NCI-H226 (cell line): ENCODE measurements around the gene TNFSF13B.

Source experiments
- DNase-seq: peaks from one replicate; pipeline ENCODE4 v3.0.0-alpha.2; 2015

The TNFSF13B gene

DNA sequence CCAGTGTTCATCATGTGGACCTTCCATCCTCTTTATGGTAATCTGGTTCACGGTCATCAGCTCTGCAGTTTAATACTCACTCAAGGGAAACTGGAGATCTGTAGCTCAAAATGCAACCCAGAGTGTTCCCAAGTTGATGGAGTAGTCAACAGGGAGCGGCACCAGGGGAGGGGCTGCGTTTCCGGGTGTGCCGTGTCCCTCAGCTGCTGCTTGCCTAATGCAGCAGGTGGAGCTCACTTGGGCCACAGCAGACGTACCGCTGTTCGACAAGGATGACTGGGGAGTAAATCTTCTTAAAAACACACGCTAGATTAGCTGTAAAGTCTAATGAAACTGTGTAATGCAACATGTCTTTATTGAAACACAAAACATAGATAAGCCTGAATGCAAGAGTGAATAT lies 81.1 kb downstream of the TNFSF13B start:
- no peak for DNase-seq

- no peak for DNase-seq
Measured at GRCh38 chr13:108352599-108352998, 83.1 kb downstream of the TNFSF13B start.

DNA sequence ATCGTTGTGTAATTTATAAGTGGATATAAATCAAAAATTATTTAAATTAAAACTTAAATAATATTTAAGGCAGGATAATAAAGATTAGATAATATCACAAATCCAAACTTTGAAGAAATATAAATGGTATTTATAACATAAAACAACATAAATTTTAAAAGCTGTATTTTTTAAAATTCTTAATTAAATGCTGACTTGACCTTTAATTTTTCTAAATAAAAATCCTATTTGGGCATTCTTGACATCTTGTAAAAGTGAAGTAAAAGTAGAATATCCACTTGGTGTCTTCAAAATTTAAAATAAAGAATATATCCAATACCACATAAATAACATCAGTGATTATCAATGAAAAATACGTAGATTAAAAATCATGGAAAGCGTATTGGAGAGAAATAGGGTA lies 87.7 kb downstream of the TNFSF13B start:
- DNase-seq, result no peak
